BJ (cell line): ENCODE results near the gene JAKMIP1. TPM values are rescaled to one million over a fixed set of nuclear protein-coding genes. Genes with fewer than 3 reads are reported as not detected.
"Not testable (repeated sequence)": the region's sequence is repeated elsewhere in the genome, so short reads cannot be mapped to it uniquely, and the experiment has no call there.

ENCODE experiments used
- CTCF ChIA-PET: fragments of 350-600 bp; formaldehyde crosslinking; extraction: SDS; loops from one replicate; lab custom pipeline; 2021; ENCODE audit warnings: antibody characterized with exemption, inconsistent platforms; lab: Yijun Ruan, JAX
- POLR2A ChIA-PET: fragments of 300-600 bp; sonication (Branson Sonifier 250); formaldehyde crosslinking; extraction: SDS; loops from one replicate; lab custom pipeline; 2021; ENCODE audit warnings: antibody characterized with exemption; lab: Charles Lee
- DNase-seq: peaks from one replicate; pipeline ENCODE4 v3.0.0-alpha.2; 2011; ENCODE audit warnings: low read depth
- H3K27me3 ChIP-seq: 2 replicates; pipeline ENCODE4 v1.6.0; 2011; ENCODE audit warnings: low read length; ENCODE audit not compliant: control insufficient read depth, insufficient read depth
- H3K36me3 ChIP-seq: 2 replicates; pipeline ENCODE4 v1.5.1; 2011; ENCODE audit warnings: low read length; ENCODE audit not compliant: control insufficient read depth, insufficient read depth
- H3K4me3 ChIP-seq: 2 replicates; pipeline ENCODE4 v1.5.1; 2011; ENCODE audit warnings: low read depth, mild to moderate bottlenecking, control low read depth, low read length
- CTCF ChIP-seq: IDR thresholded peaks from 2 replicates; pipeline ENCODE4 v1.5.1; 2011; ENCODE audit warnings: low read depth, mild to moderate bottlenecking, control low read depth, inconsistent platforms, low read length, moderate library complexity; ENCODE audit not compliant: insufficient read depth
- polyA plus RNA-seq: library from polyadenylated mRNA; depleted of rRNA; stranded (reverse); fragments of >200 nt; gene quantifications from 2 replicates; pipeline ENCODE4 v1.2.3, GENCODE V29; 2011

The JAKMIP1 gene
- polyA plus RNA-seq, 1 experiment: not detected

GRCh38 chr4:6008766-6009385 is 191.5 kb downstream of the JAKMIP1 start:
- no peak for TF ChIP-seq CTCF
- Histone ChIP-seq H3K27me3 (no peaks in the 10 kb centered on the region; the same call in 1 of the 2 replicates), H3K36me3 (no peaks in the 10 kb centered on the region), H3K4me3 (no peak overlapping the region)
- ChIA-PET POLR2A (no interaction called here), CTCF (interaction anchor here (0.7 to 2.8 kb wide), 3 partner anchors 9 to 11 kb away, joined by 3 to 12 read pairs (median 3); partner anchors contain the start of gene C4orf50)
- no peak for DNase-seq

GRCh38 chr4:6008092-6008551 is 192.2 kb downstream of the JAKMIP1 start:
- no peak for DNase-seq
- POLR2A ChIA-PET: no interaction called here
- CTCF ChIA-PET: interaction anchor here (2.8 kb wide), 1 partner anchor 10 kb away, joined by 12 read pairs; no protein-coding TSS in a partner anchor
- H3K4me3 ChIP-seq: no peak overlapping the region
- no peaks in the 10 kb centered on the region for H3K36me3 ChIP-seq
- no peak for TF ChIP-seq CTCF
- no peaks in the 10 kb centered on the region; the same call in 1 of the 2 replicates for H3K27me3 ChIP-seq

- Histone ChIP-seq H3K36me3 (no peaks in the 10 kb centered on the region), H3K27me3 (no peaks in the 10 kb centered on the region; the same call in 1 of the 2 replicates), H3K4me3 (no peak overlapping the region)
- ChIA-PET CTCF (no interaction called here), POLR2A (no interaction called here)
- no peak for DNase-seq
- no peak for TF ChIP-seq CTCF
These were observed 195.2 kb downstream of the JAKMIP1 start for GRCh38 chr4:6005175-6005574.

- CTCF ChIA-PET, DNase-seq, POLR2A ChIA-PET: not testable (repeated sequence)
These were observed 196.9 kb downstream of the JAKMIP1 start for GRCh38 chr4:6003485-6003884.

GRCh38 chr4:6002926-6003325 is 197.4 kb downstream of the JAKMIP1 start:
- POLR2A ChIA-PET: no interaction called here
- CTCF ChIA-PET: no interaction called here
- Histone ChIP-seq H3K4me3 (no peak overlapping the region), H3K36me3 (no peaks in the 10 kb centered on the region), H3K27me3 (no peaks in the 10 kb centered on the region)
- no peak for DNase-seq
- no peak for TF ChIP-seq CTCF

More at GRCh38 chr4:6003485-6003884, 196.9 kb downstream of the JAKMIP1 start:
- not testable (repeated sequence) for H3K4me3 ChIP-seq, H3K36me3 ChIP-seq, H3K27me3 ChIP-seq

GRCh38 chr4:6002492-6002833 is 197.9 kb downstream of the JAKMIP1 start:
- POLR2A ChIA-PET: no interaction called here
- Histone ChIP-seq H3K4me3 (no peak overlapping the region), H3K27me3 (no peaks in the 10 kb centered on the region), H3K36me3 (no peaks in the 10 kb centered on the region)
- CTCF ChIA-PET: no interaction called here
- no peak for DNase-seq
- no peak for TF ChIP-seq CTCF
